GM18508 (cell line): Measurements from ENCODE around the gene EHF.

Source experiments
- ATAC-seq: cut with Tn5 transposase; IDR thresholded peaks from one replicate; pipeline ENCODE4 v1.9.1; 2021; ENCODE audit warnings: moderate number of reproducible peaks; ENCODE audit not compliant: insufficient read depth, unreplicated experiment

The EHF gene

DNA sequence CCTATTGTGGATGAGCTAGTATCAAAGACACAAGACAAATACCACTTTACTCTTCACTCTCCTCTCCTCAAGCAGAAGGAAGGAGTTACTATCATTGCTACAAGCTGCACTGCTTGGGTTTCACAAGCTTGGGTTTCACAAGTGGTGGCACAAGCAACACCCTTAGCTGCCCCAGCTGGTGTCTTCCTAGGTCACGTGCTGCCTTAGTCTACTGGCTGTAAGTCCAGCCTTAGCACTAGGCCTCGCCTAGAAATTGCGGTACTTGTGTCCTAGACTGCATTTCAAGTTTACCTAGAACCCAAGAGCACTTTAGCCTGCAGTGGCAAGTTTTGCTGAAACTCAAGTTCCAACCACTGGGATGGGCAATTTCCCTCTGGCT lies 86.6 kb downstream of the EHF start:
- no peak for ATAC-seq
